ENCODE results near the gene VN1R4. TPM values are rescaled to one million over a fixed set of nuclear protein-coding genes. Genes with fewer than 3 reads are reported as not detected.
A peak's percentile ranks its signal among the peaks of the same experiment; 100 is the strongest.
"Not testable (repeated sequence)": the region's sequence is repeated elsewhere in the genome, so short reads cannot be mapped to it uniquely, and the experiment has no call there.

Gene VN1R4, protein sequence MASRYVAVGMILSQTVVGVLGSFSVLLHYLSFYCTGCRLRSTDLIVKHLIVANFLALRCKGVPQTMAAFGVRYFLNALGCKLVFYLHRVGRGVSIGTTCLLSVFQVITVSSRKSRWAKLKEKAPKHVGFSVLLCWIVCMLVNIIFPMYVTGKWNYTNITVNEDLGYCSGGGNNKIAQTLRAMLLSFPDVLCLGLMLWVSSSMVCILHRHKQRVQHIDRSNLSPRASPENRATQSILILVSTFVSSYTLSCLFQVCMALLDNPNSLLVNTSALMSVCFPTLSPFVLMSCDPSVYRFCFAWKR
- not detected for total RNA-seq

DNA sequence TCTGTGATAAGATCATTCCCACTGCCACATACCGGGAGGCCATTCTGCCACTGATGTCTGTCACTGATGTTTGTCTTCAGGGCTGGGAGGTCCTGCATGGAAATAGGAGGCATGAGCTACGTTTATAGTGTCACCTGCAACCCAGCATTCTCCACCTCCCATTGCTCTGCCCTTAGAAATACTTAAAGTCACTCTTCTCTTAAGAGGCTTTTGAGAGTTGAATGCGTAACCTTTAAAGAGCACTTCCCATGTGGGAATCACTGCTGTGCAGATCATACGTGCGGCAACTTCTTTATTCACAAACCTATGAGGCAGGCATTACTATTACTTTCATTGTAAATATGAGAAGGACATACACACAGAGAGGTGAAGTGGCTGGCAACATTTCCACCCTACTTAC is at the start of gene VN1R4:
Gene VN1R4 (minus strand): TSS at position 101 of the 400 bp plus-strand sequence. CDS start 58 bp downstream, at position 43.
- H3K27me3 ChIP-seq (ENCODE audit: insufficient read depth, low read length); H3K4me1 ChIP-seq (ENCODE audit: insufficient read depth, low read length); H3K4me3 ChIP-seq (ENCODE audit: low read length): not testable (repeated sequence)
- peaks cover 12% of the 10 kb centered on the region for H3K9me3 ChIP-seq (ENCODE audit: low read depth, low read length)

DNA sequence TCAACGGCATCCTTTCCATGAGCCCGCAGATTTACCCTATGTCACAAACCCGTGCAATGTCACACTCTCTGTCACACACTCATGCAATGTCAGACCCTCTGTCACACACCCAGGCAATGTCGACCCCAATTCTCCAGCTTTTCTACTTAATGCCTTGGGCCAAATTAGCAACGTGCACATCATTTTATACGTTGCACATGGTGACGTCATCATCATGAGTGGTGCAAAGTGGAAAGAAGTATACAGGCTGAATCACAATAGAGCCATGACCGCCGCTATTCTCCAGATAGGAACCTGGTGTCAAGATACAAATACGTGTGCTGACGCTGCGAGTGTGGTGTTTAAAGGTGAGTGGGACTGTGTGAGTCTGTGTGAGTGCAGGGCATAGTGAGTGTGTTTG is 44.4 kb upstream of the VN1R4 start:
- no peak overlapping the region for H3K4me3 ChIP-seq (ENCODE audit: low read length)
- no peaks in the 10 kb centered on the region for H3K9me3 ChIP-seq (ENCODE audit: low read depth, low read length)
- H3K27me3 ChIP-seq (ENCODE audit: insufficient read depth, low read length) = peaks cover 11% of the 10 kb centered on the region

DNA sequence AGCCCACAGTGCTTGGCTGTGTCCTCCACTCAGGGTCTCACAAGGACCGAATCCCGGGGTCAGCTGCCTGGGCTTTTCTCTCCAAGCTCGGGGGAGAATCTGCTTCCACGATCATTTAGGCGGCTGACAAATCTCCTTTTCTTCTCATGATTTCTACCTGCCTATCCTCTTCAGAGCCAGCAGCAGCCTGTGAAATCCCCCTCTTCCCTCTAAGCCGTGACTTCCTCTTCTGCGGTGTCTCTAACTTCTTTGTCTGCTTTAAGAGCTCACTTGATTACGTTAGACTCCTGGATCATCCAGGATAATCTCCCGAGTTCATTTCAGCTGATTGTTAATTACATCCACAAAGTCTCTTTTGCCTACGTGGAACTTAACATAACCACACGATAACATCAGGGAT is 43.5 kb upstream of the VN1R4 start:
- H3K9me3 ChIP-seq (ENCODE audit: low read depth, low read length) = no peaks in the 10 kb centered on the region
- H3K27me3 ChIP-seq (ENCODE audit: insufficient read depth, low read length) = peaks cover 11% of the 10 kb centered on the region
- H3K4me3 ChIP-seq (ENCODE audit: low read length) = no peak overlapping the region
- H3K4me1 ChIP-seq (ENCODE audit: insufficient read depth, low read length) = no peaks in the 10 kb centered on the region

More for the DNA sequence above, 44.4 kb upstream of the VN1R4 start:
- no peaks in the 10 kb centered on the region for H3K4me1 ChIP-seq (ENCODE audit: insufficient read depth, low read length)

DNA sequence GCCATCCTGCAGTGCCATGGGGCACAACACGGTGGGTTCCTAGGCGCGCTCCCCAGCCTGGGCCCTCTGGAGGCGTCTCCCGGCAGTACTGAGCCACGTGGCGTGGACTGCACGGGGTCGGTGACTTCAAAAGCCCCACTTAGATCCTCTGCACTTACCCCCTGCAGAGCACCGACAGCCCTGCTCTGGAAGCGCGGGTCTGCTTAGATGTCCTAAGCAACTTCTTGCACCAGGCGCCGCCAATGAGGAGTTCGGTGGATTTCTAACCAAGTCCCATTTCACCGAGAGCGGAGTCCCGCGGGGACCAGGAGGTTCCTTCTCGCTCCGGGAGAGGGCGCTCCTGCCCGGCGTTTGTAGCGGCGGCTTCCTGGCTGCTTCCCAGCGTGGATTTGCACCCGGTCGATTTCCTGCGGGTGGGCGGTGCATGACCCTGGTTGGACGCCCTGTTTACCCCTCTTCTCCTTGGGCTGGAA is 40.9 kb upstream of the VN1R4 start:
- Histone ChIP-seq H3K9me3 (ENCODE audit: low read depth, low read length) (no peaks in the 10 kb centered on the region), H3K4me1 (ENCODE audit: insufficient read depth, low read length) (no peaks in the 10 kb centered on the region), H3K4me3 (ENCODE audit: low read length) (no peak overlapping the region), H3K27me3 (ENCODE audit: insufficient read depth, low read length) (peaks cover 11% of the 10 kb centered on the region)

DNA sequence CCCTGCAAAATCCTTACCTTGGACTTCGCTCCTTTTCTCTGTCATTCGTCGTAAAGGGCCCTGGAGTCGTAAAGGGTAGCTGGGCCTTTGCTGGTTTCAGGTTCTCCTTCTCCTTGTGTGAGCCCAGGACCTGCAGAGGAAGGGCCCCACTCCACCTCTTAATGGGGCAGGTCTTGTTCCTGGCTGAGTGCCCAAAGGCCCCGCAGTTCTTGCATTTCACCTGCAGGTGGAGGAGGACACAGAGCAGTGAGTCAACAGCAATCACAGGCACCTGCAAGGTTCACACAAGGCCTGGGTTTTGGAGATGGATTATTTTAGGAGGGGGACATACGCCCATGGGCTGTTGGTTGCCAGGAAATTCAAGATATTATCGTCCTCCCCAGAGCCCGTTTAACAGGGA is 33.8 kb upstream of the VN1R4 start:
- not testable (repeated sequence) for H3K27me3 ChIP-seq (ENCODE audit: insufficient read depth, low read length); H3K9me3 ChIP-seq (ENCODE audit: low read depth, low read length); H3K4me1 ChIP-seq (ENCODE audit: insufficient read depth, low read length); H3K4me3 ChIP-seq (ENCODE audit: low read length)

DNA sequence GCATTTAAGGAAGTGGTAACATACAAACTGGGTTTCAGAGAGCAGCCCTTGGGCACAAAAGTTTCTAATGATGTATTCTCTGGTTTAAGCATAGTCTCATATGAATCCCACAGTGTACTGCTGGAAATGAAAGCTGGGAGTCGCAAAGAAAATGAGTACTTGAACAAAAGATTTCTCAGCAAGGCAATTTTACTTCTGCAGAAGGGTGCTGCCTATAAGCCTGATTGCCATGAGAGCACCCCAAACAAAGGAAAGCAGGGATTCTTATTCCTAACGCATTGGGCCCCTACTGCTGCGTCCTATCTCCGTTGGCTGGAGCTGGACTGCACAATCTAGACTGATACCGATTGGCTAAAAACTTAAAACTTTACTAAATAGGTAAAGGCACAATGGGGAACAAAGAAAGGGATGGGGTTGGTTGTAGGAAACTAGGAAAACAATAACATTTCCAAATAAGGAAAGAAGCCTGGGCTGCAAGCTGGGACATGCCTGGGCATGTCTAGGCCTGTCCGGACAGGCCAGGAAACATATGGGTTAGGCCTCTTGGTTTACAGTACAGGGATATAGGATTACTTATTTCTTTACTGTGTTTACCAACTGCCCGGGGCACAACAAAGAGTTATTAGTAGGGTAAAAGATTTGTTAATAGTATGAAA is 27.4 kb upstream of the VN1R4 start:
- Histone ChIP-seq H3K27me3 (ENCODE audit: insufficient read depth, low read length) (no peaks in the 10 kb centered on the region), H3K9me3 (ENCODE audit: low read depth, low read length) (peaks cover 18% of the 10 kb centered on the region), H3K4me1 (ENCODE audit: insufficient read depth, low read length) (no peaks in the 10 kb centered on the region), H3K4me3 (ENCODE audit: low read length) (no peak overlapping the region)

DNA sequence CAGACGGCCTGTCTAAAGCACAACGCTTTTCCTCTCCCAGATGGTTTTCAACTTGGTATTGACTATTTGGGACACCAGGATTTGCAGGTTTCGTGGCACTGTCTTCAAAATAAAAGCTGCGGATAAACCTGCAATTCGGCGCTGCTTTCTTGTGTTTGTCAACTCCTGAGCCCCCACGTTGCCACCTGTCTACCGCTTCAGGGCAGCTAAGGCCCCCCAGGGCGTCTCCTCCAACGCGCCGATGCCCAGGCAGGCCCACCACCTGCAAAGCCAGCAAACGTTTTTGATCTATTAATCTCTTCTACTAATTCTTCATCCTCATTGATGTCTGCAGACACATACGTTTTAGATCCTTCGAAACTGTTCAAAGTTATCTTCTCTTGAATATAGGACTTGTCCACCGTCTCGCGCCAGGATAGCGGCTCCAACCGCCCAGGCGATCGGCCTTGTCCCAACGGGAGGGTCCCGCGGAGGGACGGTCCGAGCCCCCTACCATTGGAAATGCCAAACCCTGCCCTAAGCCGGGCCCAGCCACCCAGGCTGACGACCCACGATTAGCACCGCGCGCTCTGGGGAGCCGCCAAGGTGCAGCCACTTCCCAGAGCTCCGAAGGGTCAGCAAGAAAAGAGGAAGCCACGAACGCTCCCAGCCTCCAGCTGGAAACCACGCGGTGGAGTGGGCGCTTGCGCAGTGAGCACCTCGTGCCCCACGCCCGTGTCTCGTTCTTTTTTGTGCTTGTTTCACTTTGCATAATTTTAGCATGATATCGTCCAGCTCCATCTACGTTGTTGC is 23.4 kb upstream of the VN1R4 start:
- Histone ChIP-seq H3K4me1 (ENCODE audit: insufficient read depth, low read length) (no peaks in the 10 kb centered on the region), H3K27me3 (ENCODE audit: insufficient read depth, low read length) (no peaks in the 10 kb centered on the region), H3K4me3 (ENCODE audit: low read length) (no peak overlapping the region), H3K9me3 (ENCODE audit: low read depth, low read length) (peaks cover 18% of the 10 kb centered on the region)

DNA sequence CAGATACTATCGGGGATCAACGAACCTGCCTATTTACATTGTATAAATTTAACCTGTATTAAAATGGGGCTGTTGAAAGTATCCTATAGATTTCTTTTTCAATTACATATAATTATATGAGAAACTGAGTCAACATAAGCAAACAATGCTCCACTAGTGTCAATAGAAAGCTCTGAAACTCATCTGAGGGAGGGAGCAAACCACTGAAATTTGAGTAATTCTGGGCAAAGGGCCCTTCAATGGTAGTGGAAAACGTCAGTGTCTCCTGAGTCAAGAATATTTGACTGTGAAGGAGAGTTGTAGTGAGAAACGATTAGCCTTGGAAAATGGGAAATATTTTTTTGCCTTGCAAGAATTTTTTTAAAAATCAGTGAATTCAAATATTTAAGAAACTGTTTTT is 17.6 kb upstream of the VN1R4 start:
- Histone ChIP-seq H3K9me3 (ENCODE audit: low read depth, low read length) (no peaks in the 10 kb centered on the region), H3K4me1 (ENCODE audit: insufficient read depth, low read length) (no peaks in the 10 kb centered on the region), H3K27me3 (ENCODE audit: insufficient read depth, low read length) (no peaks in the 10 kb centered on the region), H3K4me3 (ENCODE audit: low read length) (no peak overlapping the region)

DNA sequence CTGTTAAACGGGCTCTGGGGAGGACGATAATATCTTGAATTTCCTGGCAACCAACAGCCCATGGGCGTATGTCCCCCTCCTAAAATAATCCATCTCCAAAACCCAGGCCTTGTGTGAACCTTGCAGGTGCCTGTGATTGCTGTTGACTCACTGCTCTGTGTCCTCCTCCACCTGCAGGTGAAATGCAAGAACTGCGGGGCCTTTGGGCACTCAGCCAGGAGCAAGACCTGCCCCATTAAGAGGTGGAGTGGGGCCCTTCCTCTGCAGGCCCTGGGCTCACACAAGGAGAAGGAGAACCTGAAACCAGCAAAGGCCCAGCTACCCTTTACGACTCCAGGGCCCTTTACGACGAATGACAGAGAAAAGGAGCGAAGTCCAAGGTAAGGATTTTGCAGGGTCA is 14.4 kb upstream of the VN1R4 start:
- H3K9me3 ChIP-seq (ENCODE audit: low read depth, low read length); H3K4me1 ChIP-seq (ENCODE audit: insufficient read depth, low read length); H3K4me3 ChIP-seq (ENCODE audit: low read length); H3K27me3 ChIP-seq (ENCODE audit: insufficient read depth, low read length): not testable (repeated sequence)

DNA sequence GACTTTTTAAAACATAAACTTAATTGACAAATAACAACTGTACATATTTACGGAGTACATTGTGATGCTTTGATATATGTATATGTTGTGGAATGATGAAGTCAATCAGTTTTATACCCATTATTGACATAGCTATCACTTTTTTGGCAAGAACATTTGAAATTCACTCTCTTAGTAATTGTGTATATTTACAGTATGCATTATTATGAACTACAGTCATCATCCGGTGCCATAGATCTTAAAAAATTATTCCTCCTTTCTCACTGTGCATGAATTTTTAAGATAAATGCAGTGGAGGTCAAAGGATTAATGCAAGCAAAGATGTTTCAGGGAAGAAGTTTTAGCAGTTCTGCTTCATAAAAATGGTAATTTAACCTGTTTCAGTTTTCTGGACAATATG is 8.0 kb upstream of the VN1R4 start:
- H3K27me3 ChIP-seq (ENCODE audit: insufficient read depth, low read length) = no peaks in the 10 kb centered on the region

DNA sequence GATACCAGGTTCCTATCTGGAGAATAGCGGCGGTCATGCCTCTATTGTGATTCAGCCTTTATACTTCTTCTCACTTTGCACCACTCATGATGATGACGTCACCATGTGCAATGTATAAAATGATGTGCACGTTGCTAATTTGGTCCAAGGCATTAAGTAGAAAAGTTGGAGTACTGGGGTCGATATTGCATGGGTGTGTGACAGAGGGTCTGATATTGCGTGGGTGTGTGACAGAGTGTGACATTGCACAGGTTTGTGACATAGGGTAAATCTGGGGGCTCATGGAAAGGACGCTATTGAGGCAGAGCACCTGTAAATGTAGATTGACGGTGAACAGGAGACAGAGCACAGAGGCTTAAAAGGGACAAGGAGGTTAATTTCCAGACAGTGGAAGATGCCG is 4.5 kb upstream of the VN1R4 start:
- H3K4me1 ChIP-seq (ENCODE audit: insufficient read depth, low read length) = no peaks in the 10 kb centered on the region
- H3K27me3 ChIP-seq (ENCODE audit: insufficient read depth, low read length) = no peaks in the 10 kb centered on the region
- no peak overlapping the region for H3K4me3 ChIP-seq (ENCODE audit: low read length)
- no peaks in the 10 kb centered on the region for H3K9me3 ChIP-seq (ENCODE audit: low read depth, low read length)

More for the DNA sequence above, 8.0 kb upstream of the VN1R4 start:
- Histone ChIP-seq H3K9me3 (ENCODE audit: low read depth, low read length) (no peaks in the 10 kb centered on the region), H3K4me3 (ENCODE audit: low read length) (no peak overlapping the region), H3K4me1 (ENCODE audit: insufficient read depth, low read length) (no peaks in the 10 kb centered on the region)

DNA sequence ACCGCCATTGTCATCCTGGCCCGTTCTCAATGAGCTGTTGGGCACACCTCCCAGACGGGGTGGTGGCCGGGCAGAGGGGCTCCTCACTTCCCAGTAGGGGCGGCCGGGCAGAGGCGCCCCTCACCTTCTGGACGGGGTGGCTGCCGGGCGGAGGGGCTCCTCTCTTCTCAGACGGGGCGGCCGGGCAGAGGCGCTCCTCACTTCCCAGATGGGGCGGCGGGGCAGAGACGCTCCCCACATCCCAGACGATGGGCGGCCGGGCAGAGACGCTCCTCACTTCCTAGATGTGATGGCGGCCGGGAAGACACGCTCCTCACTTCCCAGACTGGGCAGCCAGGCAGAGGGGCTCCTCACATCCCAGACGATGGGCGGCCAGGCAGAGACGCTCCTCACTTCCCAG is 2.3 kb upstream of the VN1R4 start:
- H3K4me1 ChIP-seq (ENCODE audit: insufficient read depth, low read length); H3K9me3 ChIP-seq (ENCODE audit: low read depth, low read length); H3K4me3 ChIP-seq (ENCODE audit: low read length); H3K27me3 ChIP-seq (ENCODE audit: insufficient read depth, low read length): not testable (repeated sequence)

DNA sequence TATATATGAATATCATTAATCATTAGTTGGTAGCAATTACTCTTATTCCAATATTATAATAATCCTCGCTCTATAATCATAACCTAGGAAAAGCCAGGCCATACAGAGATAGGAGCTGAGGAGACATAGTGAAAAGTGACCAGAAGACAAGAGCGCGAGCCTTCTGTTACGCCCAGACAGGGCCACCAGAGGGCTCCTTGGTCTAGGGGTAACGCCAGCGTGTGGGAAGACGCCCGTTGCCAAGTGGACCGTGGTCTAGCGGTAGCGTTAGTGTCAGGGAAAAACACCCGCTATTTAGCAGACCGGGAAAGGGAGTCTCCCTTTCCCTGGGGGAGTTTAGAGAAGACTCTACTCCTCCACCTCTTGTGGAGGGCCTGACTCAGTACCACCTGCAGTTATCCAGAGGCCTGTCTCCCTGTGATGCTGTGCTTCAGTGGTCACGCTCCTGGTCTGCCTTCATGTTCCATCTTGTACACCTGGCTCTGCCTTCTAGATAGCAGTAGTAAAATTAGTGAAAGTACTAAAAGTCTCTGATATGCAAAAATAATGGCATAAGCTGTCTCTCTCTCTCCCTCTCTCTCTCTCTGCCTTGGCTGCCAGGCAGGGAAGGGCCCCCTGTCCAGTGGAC is 9.7 kb downstream of the VN1R4 start, which contains the start of gene VN1R2:
Gene VN1R2 (plus strand): TSS at position 578 of the 628 bp plus-strand sequence. CDS start 84 bp downstream, outside the sequence.
- H3K27me3 ChIP-seq (ENCODE audit: insufficient read depth, low read length); H3K4me3 ChIP-seq (ENCODE audit: low read length); H3K4me1 ChIP-seq (ENCODE audit: insufficient read depth, low read length): not testable (repeated sequence)
- peaks cover 14% of the 10 kb centered on the region for H3K9me3 ChIP-seq (ENCODE audit: low read depth, low read length)

DNA sequence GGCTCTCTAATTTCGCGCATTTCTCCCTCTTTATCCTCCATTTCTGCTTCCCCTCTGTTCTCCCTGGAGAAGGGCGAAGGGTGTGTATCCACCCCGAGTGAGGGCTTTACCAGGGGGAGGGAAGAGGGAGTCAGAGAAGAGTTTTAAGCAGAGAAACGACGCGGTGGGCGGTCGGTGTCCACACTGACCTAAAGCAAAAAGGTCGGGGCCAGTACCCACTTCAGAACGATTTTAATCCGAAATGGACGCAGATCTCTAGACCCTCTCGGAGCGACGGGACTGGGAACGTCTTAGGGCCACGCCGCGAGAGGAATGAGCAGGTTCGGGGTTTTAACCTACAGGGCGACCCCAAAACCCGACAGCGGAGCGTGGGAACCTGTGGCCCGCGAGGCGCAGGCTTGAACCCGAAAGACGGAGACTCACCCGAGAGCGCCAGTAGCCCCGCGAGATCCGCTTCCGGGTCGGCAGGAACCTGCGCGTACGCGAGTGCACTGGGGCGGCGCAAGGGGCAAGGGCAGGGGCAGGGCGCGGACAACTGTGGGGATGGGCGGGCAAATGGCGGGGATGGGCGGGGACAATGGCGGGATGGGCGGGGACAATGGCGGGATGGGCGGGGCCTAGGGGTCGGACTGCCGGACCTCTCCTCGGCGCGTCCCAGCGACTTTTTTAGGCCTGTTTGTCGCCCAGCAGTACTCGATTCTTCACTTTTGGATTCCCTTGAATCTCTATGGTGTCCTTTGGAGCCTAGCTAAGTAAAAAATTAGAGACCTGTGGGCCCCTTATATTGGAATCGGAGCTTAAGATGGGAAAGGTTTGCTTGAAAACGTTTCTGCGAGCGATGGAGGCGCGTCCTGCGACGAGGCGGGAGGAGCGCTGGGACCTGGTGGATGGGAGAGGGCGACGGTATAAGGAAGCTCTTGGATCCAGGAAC is 12.8 kb downstream of the VN1R4 start, which contains the start of gene ZNF677:
Gene ZNF677 (minus strand): TSS at position 463 of the 931 bp plus-strand sequence. CDS start 3,323 bp downstream, outside the sequence.
- Histone ChIP-seq H3K4me1 (ENCODE audit: insufficient read depth, low read length) (peaks cover 9% of the 10 kb centered on the region), H3K9me3 (ENCODE audit: low read depth, low read length) (peaks cover 36% of the 10 kb centered on the region), H3K27me3 (ENCODE audit: insufficient read depth, low read length) (no peaks in the 10 kb centered on the region), H3K4me3 (ENCODE audit: low read length) (peak within 1 kb of the TSS; percentile 73)
